Sigmoid colon (tissue), 7 donors: ENCODE results near the gene UMODL1. TPM values are rescaled to one million over a fixed set of nuclear protein-coding genes. Genes with fewer than 3 reads are reported as not detected.

Experiments
- DNase-seq: peaks from one replicate; pipeline ENCODE4 v3.0.0-alpha.2; 2019
- H3K27ac ChIP-seq, 4 donors: fragments of 200-600 bp; sonication (generic); one replicate each; pipeline ENCODE4 v1.5.1; 2016 to 2019; ENCODE audit warnings: mild to moderate bottlenecking in 1 of 4
- H3K27me3 ChIP-seq, 3 donors: fragments of 200-600 bp; sonication (generic); one replicate each; pipeline ENCODE4 v1.5.1; 2019; ENCODE audit warnings: mild to moderate bottlenecking in 1 of 3
- H3K36me3 ChIP-seq, 4 donors: fragments of 200-600 bp; sonication (generic); one replicate each; pipeline ENCODE4 v1.5.1; 2016 to 2019
- H3K4me1 ChIP-seq, 4 donors: fragments of 200-600 bp; sonication (generic); one replicate each; pipeline ENCODE4 v1.5.1; 2017 to 2019
- H3K4me3 ChIP-seq, 4 donors: fragments of 200-600 bp; sonication (generic); one replicate each; pipeline ENCODE4 v1.5.1; 2017 to 2019; ENCODE audit warnings: mild to moderate bottlenecking in 2 of 4, moderate library complexity in 1 of 4
- H3K9me3 ChIP-seq, 4 donors: fragments of 200-600 bp in 3 of 4; sonication (generic) in 3 of 4; one replicate each; pipeline versions ENCODE4 v1.5.1 to v1.6.1; 2013 to 2019
- EP300 ChIP-seq, 4 donors: sonication (generic); formaldehyde crosslinking; IDR thresholded peaks; one replicate each; pipeline ENCODE4 v1.6.1; 2017; ENCODE audit warnings: antibody characterized with exemption in 4 of 4
- POLR2A ChIP-seq, 2 donors: fragments of 450-650 bp; IDR thresholded peaks; one replicate each; pipeline ENCODE4 v1.6.1; 2016; ENCODE audit warnings: antibody characterized with exemption in 2 of 2, mild to moderate bottlenecking in 2 of 2, moderate library complexity in 2 of 2
- POLR2AphosphoS5 ChIP-seq, 4 donors: sonication (generic); formaldehyde crosslinking; IDR thresholded peaks; one replicate each; pipeline ENCODE4 v1.6.1; 2017; ENCODE audit warnings: antibody characterized with exemption in 4 of 4
- WGBS, 2 donors: extraction: QIAGEN DNeasy Blood & Tissue Kit; methylation state at CpG; one replicate each; pipeline ENCODE4 v1.1.7; 2013; 5-methylcytosine and 5-hydroxymethylcytosine counted together
- intact Hi-C: fragments of 100-400 bp; cut with DNase I; formaldehyde crosslinking; loops from one replicate; pipeline ENCODE4 v1.15.1; 2023
- polyA plus RNA-seq, 3 donors: library from polyadenylated mRNA; stranded (reverse); fragments of 200-250 nt; gene quantifications; one replicate each; pipeline ENCODE4 v1.2.3, GENCODE V29; 2013
- total RNA-seq, 4 donors: library from RNA; depleted of rRNA; stranded (reverse); fragments of >200 nt; gene quantifications; one replicate each; pipeline ENCODE4 v1.1.0, GENCODE V29; 2016
- TF ChIP-seq, protein P1 (sequence below), 4 experiments: fragments of 450-650 bp in 3 of 4; fragments of 200-600 bp in 1 of 4; IDR thresholded peaks; one replicate each; pipeline ENCODE4 v1.5.1; 2016 to 2019; ENCODE audit warnings: antibody characterized with exemption in 4 of 4, mild to moderate bottlenecking in 3 of 4, moderate library complexity in 2 of 4
- donor health status: healthy with polysubstance abuse.
- donor health status: Bipolar disorder and iron deficiency.
- donor health status: healthy.

The UMODL1 gene
- total and polyA plus RNA-seq, 7 donors = 0.13 to 0.23 TPM; not detected in 5

DNA sequence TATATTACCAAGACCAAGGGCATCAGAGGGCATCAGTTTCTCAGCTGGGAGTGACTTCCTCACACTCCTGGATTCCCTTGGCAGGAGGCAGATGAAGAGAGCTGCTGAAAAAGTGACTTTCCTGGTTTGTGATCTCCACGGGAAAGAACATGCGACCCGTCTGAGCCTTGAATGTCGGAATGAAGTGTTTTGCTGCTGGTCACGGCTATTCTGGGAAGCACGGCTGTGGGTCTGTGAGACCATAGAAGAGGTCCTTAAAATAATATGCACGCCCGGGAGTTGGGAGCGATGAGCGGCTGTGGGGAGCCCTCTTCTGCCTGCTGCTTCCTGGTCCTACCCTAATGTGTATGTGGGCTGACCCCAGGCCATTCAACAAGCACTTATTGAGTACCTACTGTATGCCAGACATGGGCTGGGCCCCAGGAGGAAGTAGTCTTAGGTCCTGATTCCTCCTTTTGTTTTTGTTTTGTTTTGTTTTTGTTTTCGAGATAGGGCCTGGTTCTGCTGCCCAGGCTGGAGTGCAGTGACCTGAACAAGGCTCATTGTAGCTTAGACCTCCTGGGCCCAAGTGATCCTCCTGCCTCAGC, 13.2 kb upstream of the UMODL1 start:
- Histone ChIP-seq H3K9me3 (no peaks in the 10 kb centered on the region), H3K27me3 (no peaks in the 10 kb centered on the region), H3K36me3 (no peaks in the 10 kb centered on the region), H3K4me1 (peaks cover 0 to 12% (median 0%) of the 10 kb centered on the region in 4 donors), H3K27ac (no peak overlapping the region), H3K4me3 (no peak overlapping the region)
- WGBS, 2 donors = 52 to 72% methylated on average over 11 of the region's 11 CpGs
- TF ChIP-seq, protein P1, sequence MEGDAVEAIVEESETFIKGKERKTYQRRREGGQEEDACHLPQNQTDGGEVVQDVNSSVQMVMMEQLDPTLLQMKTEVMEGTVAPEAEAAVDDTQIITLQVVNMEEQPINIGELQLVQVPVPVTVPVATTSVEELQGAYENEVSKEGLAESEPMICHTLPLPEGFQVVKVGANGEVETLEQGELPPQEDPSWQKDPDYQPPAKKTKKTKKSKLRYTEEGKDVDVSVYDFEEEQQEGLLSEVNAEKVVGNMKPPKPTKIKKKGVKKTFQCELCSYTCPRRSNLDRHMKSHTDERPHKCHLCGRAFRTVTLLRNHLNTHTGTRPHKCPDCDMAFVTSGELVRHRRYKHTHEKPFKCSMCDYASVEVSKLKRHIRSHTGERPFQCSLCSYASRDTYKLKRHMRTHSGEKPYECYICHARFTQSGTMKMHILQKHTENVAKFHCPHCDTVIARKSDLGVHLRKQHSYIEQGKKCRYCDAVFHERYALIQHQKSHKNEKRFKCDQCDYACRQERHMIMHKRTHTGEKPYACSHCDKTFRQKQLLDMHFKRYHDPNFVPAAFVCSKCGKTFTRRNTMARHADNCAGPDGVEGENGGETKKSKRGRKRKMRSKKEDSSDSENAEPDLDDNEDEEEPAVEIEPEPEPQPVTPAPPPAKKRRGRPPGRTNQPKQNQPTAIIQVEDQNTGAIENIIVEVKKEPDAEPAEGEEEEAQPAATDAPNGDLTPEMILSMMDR (IDR thresholded peaks at IDR 0.05) = no peak
- TF ChIP-seq POLR2A (IDR thresholded peaks at IDR 0.05) = no peak
- TF ChIP-seq POLR2AphosphoS5 (IDR thresholded peaks at IDR 0.05) = no peak
- TF ChIP-seq EP300 (IDR thresholded peaks at IDR 0.05) = no peak
- intact Hi-C loops = no loop called here
- no peak for DNase-seq

GRCh38 chr21:42058631-42059111, 12.4 kb upstream of the UMODL1 start:
- no peak for DNase-seq
- H3K4me1 ChIP-seq = peaks cover 0 to 12% (median 0%) of the 10 kb centered on the region in 4 donors
- no peak overlapping the region for H3K27ac ChIP-seq
- no peak overlapping the region for H3K4me3 ChIP-seq
- no peaks in the 10 kb centered on the region for H3K9me3 ChIP-seq
- 94 to 97% methylated on average over 11 of the region's 11 CpGs for WGBS, 2 donors
- no peaks in the 10 kb centered on the region for H3K27me3 ChIP-seq
- no peak for TF ChIP-seq POLR2AphosphoS5 (IDR thresholded peaks at IDR 0.05)
- TF ChIP-seq EP300 (IDR thresholded peaks at IDR 0.05) = no peak
- TF ChIP-seq POLR2A (IDR thresholded peaks at IDR 0.05) = no peak
- TF ChIP-seq, protein P1 (IDR thresholded peaks at IDR 0.05) = no peak
- intact Hi-C loops = no loop called here
- H3K36me3 ChIP-seq = no peaks in the 10 kb centered on the region

- Histone ChIP-seq H3K27me3 (no peaks in the 10 kb centered on the region), H3K4me1 (peaks cover 0 to 12% (median 0%) of the 10 kb centered on the region in 4 donors), H3K9me3 (no peaks in the 10 kb centered on the region), H3K27ac (no peak overlapping the region), H3K4me3 (no peak overlapping the region), H3K36me3 (no peaks in the 10 kb centered on the region)
- intact Hi-C loops = no loop called here
- no peak for DNase-seq
- no peak for TF ChIP-seq EP300 (IDR thresholded peaks at IDR 0.05)
- no peak for TF ChIP-seq POLR2AphosphoS5 (IDR thresholded peaks at IDR 0.05)
- TF ChIP-seq, protein P1 (IDR thresholded peaks at IDR 0.05) = no peak
- TF ChIP-seq POLR2A (IDR thresholded peaks at IDR 0.05) = no peak
- 94 to 96% methylated on average over 9 of the region's 9 CpGs for WGBS, 2 donors
Measured at GRCh38 chr21:42059141-42059540, 12.0 kb upstream of the UMODL1 start.

DNA sequence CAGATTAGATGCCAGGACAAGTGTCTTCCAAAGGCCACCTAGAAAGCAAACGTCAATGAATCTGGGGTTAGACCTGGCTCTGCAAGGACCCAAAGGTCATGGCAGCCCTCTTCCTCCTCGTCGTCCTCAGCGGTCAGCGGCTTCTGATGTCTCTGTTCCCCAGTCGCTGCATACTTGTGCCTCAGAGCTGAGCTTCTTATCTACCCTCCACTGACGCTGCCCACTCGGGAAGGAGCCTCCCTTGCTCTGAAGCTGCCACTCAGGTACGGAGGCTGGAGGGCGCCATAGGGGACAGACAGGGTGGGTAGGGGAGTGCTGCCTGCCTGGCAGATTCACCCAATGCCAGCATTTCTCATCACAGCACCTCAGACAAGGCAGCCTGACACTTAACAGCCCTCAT, 11.4 kb upstream of the UMODL1 start:
- 88 to 95% methylated on average over 10 of the region's 10 CpGs for WGBS, 2 donors
- no peak overlapping the region for H3K27ac ChIP-seq
- H3K36me3 ChIP-seq = no peaks in the 10 kb centered on the region
- H3K4me1 ChIP-seq = peaks cover 0 to 12% (median 0%) of the 10 kb centered on the region in 4 donors
- no peak for DNase-seq
- no peaks in the 10 kb centered on the region for H3K9me3 ChIP-seq
- intact Hi-C loops = no loop called here
- H3K27me3 ChIP-seq = no peaks in the 10 kb centered on the region
- H3K4me3 ChIP-seq = no peak overlapping the region
- no peak for TF ChIP-seq POLR2AphosphoS5 (IDR thresholded peaks at IDR 0.05)
- TF ChIP-seq EP300 (IDR thresholded peaks at IDR 0.05) = no peak

DNA sequence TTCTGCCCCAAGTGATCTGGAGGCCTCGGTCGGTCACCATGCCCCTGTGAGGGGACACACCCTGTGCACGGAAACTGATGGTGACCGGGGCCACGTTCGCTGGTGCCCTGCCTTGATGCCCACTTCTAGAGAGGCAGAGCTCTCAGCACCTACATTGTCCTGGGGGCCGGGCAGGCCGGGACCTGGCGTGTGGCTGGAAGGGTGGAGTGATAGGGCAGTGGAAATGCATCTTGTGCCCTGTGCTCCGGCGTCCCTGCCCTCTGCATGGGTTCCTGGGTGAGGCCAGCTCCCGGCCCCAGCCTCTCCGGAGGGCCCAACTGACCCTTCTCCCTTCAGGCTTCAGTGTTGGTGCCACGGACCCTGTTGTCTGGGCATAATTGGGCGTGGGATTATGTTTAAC, 11.0 kb upstream of the UMODL1 start:
- no peak for DNase-seq

More for the DNA sequence above, 11.0 kb upstream of the UMODL1 start:
- Histone ChIP-seq H3K36me3 (no peaks in the 10 kb centered on the region), H3K4me3 (no peak overlapping the region), H3K27ac (no peak overlapping the region), H3K4me1 (peaks cover 0 to 12% (median 0%) of the 10 kb centered on the region in 4 donors), H3K9me3 (no peaks in the 10 kb centered on the region), H3K27me3 (no peaks in the 10 kb centered on the region)
- TF ChIP-seq POLR2AphosphoS5 (IDR thresholded peaks at IDR 0.05) (no peak), POLR2A (IDR thresholded peaks at IDR 0.05) (no peak), EP300 (IDR thresholded peaks at IDR 0.05) (no peak)
- TF ChIP-seq, protein P1 (IDR thresholded peaks at IDR 0.05) = no peak
- intact Hi-C loops = no loop called here
- WGBS, 2 donors = 95 to 97% methylated on average over 15 of the region's 15 CpGs
